ENCODE measurements around the gene LHPP.

DNA sequence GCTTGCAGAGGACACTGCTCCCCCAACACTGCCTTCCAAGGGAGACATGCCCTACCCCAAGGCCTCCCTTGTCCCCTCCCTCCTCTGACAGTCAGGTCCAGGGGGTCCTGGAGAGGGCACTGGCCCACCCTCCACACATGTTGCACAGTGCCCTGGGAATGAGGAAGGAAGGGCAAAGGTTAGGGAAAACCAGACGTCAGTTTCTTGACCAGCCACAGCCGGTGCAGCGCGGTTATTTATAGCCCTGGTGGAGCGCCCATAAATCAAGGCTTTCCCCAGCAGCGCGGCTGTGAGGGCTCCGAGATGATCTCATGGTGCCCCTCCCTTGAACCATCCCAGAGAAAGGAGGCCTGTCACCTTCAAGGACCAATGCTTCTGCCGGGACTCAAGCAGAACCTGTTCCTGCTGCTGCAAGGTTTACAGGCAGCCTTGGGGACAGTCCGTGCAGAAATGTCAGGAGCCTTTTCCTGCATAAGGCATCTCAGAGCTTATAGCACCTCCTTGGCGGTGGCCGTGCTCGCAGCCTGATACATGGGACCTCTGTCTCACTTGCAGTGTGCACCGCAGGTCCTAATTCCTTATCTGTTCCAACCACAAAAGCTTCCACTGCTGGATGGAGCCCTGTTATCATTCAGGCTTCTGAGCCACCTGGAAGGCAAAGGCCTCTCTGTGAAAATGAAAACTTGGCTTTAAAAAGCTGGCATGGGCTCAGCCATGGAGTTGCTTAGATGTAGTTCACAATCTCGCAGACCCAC, 127.3 kb downstream of the LHPP start:
- TF ChIP-seq CTCF (IDR thresholded peaks at IDR 0.05) (no peak), POLR2A (IDR thresholded peaks at IDR 0.05) (no peak), EP300 (IDR thresholded peaks at IDR 0.05) (no peak)
